Progenitor cell of endocrine pancreas (in vitro differentiated cells): ENCODE measurements around the gene ZBTB17. TPM values are rescaled to one million over a fixed set of nuclear protein-coding genes. Genes with fewer than 3 reads are reported as not detected.

Experiments used
- DNase-seq: peaks from one replicate; pipeline ENCODE4 v3.0.0; 2021; ENCODE audit warnings: low spot score; ENCODE audit not compliant: unreplicated experiment
- H3K27ac Mint-ChIP-seq: 2 replicates; pipeline ENCODE4 v1.8.0; 2021; ENCODE audit warnings: mild to moderate bottlenecking, moderate library complexity, mixed read lengths
- H3K27me3 Mint-ChIP-seq: 2 replicates; pipeline ENCODE4 v1.8.0; 2021; ENCODE audit warnings: mixed read lengths
- H3K36me3 Mint-ChIP-seq: 2 replicates; pipeline ENCODE4 v1.8.0; 2022; ENCODE audit warnings: mixed read lengths; ENCODE audit not compliant: insufficient read depth
- H3K4me1 Mint-ChIP-seq: 2 replicates; pipeline ENCODE4 v1.8.0; 2021; ENCODE audit warnings: low read depth, mixed read lengths
- H3K4me3 Mint-ChIP-seq: 2 replicates; pipeline ENCODE4 v1.8.0; 2021; ENCODE audit warnings: low read depth, mild to moderate bottlenecking, moderate library complexity, mixed read lengths
- H3K9me3 Mint-ChIP-seq: 2 replicates; pipeline ENCODE4 v1.8.0; 2021; ENCODE audit warnings: low read depth, mixed read lengths
- total RNA-seq: library from RNA; stranded (reverse); gene quantifications from 2 replicates; pipeline ENCODE4 v1.2.1, GENCODE V29; 2021
- TF ChIP-seq, protein P1 (sequence below): fragments of 200-600 bp; sonication (generic); IDR thresholded peaks from one replicate; pipeline ENCODE4 v1.5.0; 2021; ENCODE audit warnings: antibody characterized with exemption, mild to moderate bottlenecking; ENCODE audit not compliant: unreplicated experiment

ZBTB17 gene
- total RNA-seq, 1 donor from 2014 or later = 57.7 TPM

DNA sequence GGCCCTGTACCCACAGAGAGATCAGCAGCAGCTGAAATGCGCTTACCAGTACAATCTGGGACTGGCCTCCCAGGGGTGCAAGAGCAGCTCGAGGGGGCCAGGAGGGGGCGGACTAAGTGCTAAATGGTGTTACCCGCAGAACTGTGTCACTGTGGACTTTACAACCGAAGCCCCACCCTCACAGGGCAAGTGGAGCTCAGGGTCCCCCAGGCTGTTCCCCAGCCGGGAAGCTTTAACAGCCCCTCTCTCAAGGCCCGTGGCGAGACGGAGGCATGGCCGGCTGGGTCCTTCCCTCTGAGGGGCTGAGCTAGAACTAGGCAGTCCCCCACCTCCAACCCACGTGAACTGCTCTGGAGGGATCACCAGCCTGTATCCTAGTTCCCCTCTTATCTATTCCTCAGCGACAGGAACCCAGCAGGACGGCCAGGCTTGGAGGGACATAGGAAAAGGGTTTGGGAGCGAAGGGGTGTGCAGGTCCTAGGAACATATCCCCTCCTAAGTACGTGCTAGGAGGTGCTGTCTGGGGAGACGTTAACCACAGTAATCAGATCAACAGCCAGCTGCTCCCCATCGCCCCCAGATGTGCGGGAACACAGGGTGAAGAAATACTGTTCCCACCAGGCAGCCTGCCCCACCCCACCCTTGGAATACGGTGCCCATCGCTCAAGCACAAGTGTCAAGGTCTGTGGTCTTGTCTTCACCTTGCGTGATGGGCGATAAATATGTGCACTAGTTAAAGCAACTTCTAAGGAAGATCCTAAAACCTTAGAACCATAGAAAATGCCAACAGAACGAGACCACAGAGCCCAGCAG, 24.4 kb downstream of the ZBTB17 start:
- Mint-ChIP-seq H3K27me3 (no peaks in the 10 kb centered on the region), H3K4me1 (peaks cover 13% of the 10 kb centered on the region), H3K4me3 (no peak overlapping the region), H3K9me3 (no peaks in the 10 kb centered on the region), H3K36me3 (peaks cover 9% of the 10 kb centered on the region), H3K27ac (no peak overlapping the region)
- DNase-seq = no peak
- TF ChIP-seq, protein P1, sequence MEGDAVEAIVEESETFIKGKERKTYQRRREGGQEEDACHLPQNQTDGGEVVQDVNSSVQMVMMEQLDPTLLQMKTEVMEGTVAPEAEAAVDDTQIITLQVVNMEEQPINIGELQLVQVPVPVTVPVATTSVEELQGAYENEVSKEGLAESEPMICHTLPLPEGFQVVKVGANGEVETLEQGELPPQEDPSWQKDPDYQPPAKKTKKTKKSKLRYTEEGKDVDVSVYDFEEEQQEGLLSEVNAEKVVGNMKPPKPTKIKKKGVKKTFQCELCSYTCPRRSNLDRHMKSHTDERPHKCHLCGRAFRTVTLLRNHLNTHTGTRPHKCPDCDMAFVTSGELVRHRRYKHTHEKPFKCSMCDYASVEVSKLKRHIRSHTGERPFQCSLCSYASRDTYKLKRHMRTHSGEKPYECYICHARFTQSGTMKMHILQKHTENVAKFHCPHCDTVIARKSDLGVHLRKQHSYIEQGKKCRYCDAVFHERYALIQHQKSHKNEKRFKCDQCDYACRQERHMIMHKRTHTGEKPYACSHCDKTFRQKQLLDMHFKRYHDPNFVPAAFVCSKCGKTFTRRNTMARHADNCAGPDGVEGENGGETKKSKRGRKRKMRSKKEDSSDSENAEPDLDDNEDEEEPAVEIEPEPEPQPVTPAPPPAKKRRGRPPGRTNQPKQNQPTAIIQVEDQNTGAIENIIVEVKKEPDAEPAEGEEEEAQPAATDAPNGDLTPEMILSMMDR = no peak

DNA sequence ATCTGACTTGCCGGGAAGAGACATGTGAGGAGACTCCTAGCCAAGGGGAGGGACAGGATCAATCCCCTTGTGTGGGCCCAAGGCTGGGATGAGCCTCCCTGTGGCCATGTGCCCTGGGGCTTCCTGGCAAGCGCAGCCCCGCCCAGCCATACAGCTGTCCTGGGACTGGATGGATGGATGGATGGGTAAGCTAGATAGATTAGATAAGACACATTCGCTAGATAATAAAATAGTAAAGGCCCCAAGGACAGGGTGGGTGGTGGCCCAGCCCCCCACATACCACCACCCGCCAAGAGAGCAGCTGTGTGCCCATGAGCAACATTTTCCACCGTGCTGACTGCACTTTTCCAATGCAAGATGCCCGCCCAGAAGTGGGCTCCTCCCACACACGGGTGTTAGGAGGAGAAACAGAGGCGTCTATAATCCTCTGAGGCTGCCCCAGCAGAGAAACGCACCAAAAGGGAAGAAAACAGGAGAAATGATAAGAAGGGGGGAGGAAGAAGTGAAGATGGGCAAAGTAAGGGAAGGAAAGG, 25.1 kb downstream of the ZBTB17 start:
- no peak for DNase-seq
- Mint-ChIP-seq H3K27me3 (no peaks in the 10 kb centered on the region), H3K27ac (peak overlapping the region; percentile 41), H3K4me1 (peaks cover 13% of the 10 kb centered on the region), H3K36me3 (peaks cover 12% of the 10 kb centered on the region), H3K9me3 (no peaks in the 10 kb centered on the region), H3K4me3 (no peak overlapping the region)
- TF ChIP-seq, protein P1 = no peak

- peaks cover 13% of the 10 kb centered on the region for H3K4me1 Mint-ChIP-seq
Observed at GRCh38 chr1:15950302-15950701, 25.6 kb downstream of the ZBTB17 start.

DNA sequence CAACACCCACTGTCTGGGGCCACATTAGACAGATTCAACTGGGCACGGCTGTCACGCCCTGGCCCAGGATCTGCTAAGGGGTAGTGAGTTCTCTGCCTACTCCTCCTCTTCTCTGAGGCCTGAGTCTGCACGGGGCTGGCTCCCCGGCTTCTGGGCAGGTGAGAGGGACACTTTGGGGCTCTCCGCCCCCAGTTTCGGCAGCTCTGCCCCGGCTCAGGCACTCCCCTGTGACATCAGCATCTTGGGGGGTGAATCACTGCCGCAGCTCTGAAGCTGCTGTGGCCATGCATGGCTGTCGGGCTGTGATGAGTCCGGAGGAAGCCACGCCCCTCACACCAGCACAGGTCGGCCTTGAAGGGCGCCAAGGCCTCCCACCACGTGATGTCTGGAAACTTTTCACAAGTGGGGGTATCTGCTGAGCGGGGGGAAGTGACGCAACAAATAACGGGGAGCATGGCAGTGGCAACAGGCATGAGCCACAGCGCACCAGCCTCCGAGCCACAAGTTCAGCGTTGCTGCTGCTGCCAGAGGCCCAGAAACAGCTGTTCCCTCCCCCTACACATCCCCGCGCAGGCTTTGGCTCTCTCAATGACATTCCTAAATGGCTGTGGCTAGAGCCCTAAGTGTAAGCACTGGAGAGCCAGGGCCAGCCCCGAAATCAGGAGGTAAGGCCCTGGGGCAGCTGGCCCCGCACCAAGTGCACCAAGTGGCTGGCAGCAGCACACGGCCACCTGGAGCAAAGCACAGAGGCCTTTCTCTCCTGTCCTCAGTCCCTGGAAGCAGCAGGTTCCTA, 26.3 kb downstream of the ZBTB17 start:
- Mint-ChIP-seq H3K9me3 (no peaks in the 10 kb centered on the region), H3K27ac (no peak overlapping the region), H3K4me1 (peaks cover 13% of the 10 kb centered on the region), H3K27me3 (no peaks in the 10 kb centered on the region), H3K36me3 (peaks cover 9% of the 10 kb centered on the region), H3K4me3 (no peak overlapping the region)
- TF ChIP-seq, protein P1 = no peak
- DNase-seq = no peak

More at GRCh38 chr1:15950302-15950701, 25.6 kb downstream of the ZBTB17 start:
- Mint-ChIP-seq H3K27ac (no peak overlapping the region), H3K36me3 (peaks cover 12% of the 10 kb centered on the region), H3K27me3 (no peaks in the 10 kb centered on the region), H3K9me3 (no peaks in the 10 kb centered on the region), H3K4me3 (no peak overlapping the region)
- DNase-seq = no peak
- TF ChIP-seq, protein P1 = no peak
